GM18526 (cell line): ENCODE data around the gene ANP32E.

ENCODE experiments used
- POLR2A ChIP-seq: IDR thresholded peaks from 3 replicates; pipeline ENCODE4 v1.6.1; 2011; ENCODE audit not compliant: insufficient read length; ENCODE audit errors: extremely low read depth

ANP32E gene

GRCh38 chr1:150262388-150263320 is 26.7 kb upstream of the ANP32E start:
- TF ChIP-seq POLR2A, result no peak

- no peak for TF ChIP-seq POLR2A
Observed at GRCh38 chr1:150261367-150261766, 25.5 kb upstream of the ANP32E start.

- TF ChIP-seq POLR2A, result no peak
Observed at GRCh38 chr1:150259758-150260669, 24.1 kb upstream of the ANP32E start.

GRCh38 chr1:150259217-150259616 is 23.3 kb upstream of the ANP32E start:
- no peak for TF ChIP-seq POLR2A

GRCh38 chr1:150257624-150258585 is 22.0 kb upstream of the ANP32E start, which contains the start of gene CA14:
Gene CA14, plus strand, starts transcription at chr1:150257774. Its CDS starts 355 bp downstream, at chr1:150258129.
- TF ChIP-seq POLR2A, result no peak

GRCh38 chr1:150256554-150257341 is 20.8 kb upstream of the ANP32E start:
- TF ChIP-seq POLR2A, result no peak

GRCh38 chr1:150256198-150256553 is 20.3 kb upstream of the ANP32E start:
- no peak for TF ChIP-seq POLR2A

- TF ChIP-seq POLR2A, result no peak
Observed at GRCh38 chr1:150249936-150250335, 14.0 kb upstream of the ANP32E start.

GRCh38 chr1:150243003-150243402 is 7.1 kb upstream of the ANP32E start:
- TF ChIP-seq POLR2A, result no peak

- no peak for TF ChIP-seq POLR2A
Observed at GRCh38 chr1:150237746-150238145, 1.8 kb upstream of the ANP32E start.

- TF ChIP-seq POLR2A, result no peak
Observed at GRCh38 chr1:150236614-150237100, 745 bp upstream of the ANP32E start.

GRCh38 chr1:150235294-150235851 is 539 bp downstream of the ANP32E start:
- no peak for TF ChIP-seq POLR2A

GRCh38 chr1:150234566-150235293 is 1.2 kb downstream of the ANP32E start:
- peak; percentile 92 for TF ChIP-seq POLR2A
